Stimulated activated CD4-positive, alpha-beta T cell treated with anti-CD3 and anti-CD28 coated beads, Interleukin-1b, Interleukin-23, amount 100 ng/mL, for 24 hours (primary cell): Measurements from ENCODE around the gene CASKIN2.

Experiments
- DNase-seq, 4 experiments: peaks; one replicate each; pipeline ENCODE4 v3.0.0-alpha.2; 2020; ENCODE audit warnings: low read depth in 4 of 4, low spot score in 1 of 4

The CASKIN2 gene

DNA sequence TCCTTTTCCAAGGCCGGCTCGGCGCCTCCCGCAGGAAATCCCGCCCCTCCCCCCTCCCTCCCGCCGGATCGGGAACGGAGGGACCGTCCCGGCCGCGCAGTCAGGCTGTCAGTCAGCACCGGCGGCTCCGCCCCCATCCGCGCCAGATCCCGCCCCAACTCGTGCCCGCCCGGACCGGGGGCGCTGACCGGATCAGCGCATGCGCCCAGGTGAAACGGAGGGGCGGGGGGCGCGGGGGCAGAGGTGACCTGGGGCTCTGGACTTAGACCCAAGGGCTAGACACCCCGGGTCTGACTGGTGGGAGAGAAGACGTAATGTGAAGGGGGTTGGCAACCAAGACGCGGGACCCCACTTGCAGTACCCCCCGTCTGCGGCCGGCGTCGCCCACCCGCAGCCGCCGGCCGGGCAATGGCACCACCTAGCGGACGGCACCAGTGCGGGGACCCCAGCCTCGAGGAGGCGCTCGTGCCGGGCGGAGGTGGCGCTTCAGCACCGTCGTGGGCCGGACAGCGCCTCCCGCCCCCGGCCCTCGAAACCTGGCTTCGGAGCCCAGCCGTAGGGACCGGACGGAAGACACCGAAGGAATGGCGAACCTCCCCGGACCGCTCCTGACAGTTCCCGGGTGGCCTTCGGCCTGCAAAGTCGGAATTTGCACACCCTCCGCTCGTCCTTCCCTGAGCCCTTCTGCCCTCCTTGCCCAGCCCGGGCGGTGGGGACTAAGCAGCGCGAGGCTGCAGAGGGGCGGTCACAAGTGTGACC, at the start of gene CASKIN2:
Gene CASKIN2 (minus strand): TSS at position 42 of the 759 bp plus-strand sequence. CDS start 1,733 bp downstream, outside the sequence.
- DNase-seq = peak; percentile 58 to 86 (median 72)

GRCh38 chr17:75565066-75565465, 49.7 kb upstream of the CASKIN2 start:
- DNase-seq = no peak

DNA sequence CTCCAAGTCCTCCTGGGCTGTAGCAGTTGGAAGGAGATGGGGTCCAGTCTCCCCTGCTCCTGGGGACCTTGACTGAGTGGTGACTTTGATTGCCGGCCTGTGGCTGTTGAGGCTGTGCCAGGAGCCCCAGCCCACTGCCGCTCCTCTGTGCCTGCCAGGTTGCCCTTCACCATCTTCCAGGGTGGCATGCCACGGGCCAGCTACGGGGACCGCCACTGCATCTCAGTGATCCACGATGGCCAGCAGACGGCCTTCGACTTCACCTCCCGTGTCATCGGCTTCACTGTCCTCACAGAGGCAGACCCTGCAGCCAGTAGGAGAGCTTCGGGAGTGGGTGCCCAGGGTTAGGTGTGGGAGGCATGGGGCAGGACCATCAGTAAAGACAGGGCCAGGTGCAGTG, 48.9 kb upstream of the CASKIN2 start:
- DNase-seq = no peak

DNA sequence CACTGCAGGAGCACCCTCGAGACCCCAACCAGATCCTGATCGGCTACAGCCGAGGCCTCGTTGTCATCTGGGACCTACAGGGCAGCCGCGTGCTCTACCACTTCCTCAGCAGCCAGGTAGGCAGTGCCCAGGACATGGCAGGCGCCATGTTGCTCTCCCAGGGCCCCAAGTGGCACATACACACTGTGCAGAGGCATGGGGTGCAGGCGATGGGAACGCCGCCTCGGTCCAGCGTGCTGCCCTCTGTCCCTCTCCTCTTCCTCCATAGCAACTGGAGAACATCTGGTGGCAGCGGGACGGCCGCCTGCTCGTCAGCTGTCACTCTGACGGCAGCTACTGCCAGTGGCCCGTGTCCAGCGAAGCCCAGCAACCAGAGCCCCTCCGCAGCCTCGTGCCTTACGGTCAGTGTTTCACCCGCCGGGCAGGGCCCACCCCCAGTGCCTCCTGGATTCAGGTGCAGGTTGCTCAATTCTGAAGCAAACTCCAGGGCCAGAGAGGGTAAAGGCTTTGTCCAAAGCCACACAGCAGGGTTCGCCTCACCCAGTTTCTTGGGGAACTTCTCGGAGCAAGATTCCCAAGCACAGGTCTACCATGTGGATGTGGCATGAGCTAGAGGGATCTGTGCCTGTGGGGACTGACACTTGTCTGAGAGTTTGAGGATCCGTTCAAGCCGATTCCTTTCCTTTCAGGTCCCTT, 47.9 kb upstream of the CASKIN2 start:
- DNase-seq = no peak

DNA sequence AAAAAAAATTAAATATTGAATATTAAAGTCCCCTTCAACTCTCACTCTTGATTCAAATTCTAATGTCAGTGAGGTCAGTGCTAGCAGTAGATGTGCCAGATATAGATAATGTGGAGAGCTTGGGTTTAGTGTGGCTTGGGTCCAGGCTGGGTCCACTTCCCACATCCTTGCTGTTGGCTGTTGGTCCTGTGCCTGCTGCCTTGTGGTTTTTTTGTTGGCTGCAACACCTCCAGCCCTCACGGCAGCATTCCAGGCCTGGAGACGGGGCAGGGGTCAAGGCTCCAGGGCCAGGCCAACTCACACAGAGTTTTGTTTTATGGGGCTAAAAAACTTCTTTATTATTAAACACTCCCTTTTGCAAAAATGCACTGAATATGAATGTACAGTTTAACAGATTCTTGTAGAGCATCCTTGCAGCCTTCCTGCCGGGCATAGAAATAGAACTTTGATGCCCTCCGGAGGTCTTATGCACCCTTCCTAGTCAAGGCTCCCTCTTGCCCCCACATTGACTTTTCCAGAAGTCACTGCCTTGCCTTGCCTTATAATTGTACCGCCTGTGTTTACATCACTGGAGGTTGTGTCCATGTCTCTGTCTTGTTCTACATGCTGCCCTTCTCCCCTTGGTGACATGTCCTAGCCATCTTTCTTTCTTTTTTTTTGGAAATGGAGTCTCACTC, 46.7 kb upstream of the CASKIN2 start:
- no peak for DNase-seq

DNA sequence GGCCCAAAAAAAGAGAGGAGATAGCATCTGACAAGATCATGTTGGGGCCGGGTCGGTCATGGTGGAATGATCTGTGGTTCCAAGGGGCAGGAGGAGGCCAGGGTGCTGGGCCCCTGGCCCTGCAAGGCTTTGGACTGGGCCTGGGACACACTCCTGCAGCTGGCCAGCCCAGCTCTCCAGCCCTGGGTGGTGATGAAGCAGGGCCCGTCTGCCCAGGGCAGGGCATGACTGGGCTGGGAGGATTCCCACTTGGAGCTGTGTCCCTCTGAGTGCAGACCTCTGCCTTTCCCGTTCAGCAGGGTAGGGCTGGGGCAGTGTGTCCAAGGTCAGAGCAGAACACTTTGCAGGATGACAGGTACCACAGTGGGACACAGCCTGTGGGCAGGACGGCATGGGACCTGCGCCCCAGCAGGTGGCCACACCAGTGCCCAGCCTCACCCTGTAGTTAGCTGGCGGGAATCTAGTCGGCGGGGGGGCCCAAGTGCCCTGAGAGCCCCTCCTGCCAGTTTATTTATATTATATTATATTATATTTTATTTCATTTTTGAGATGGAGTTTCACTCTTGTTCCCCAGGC, 44.7 kb upstream of the CASKIN2 start:
- DNase-seq = no peak

- DNase-seq = no peak
Measured at GRCh38 chr17:75558666-75559530, 43.6 kb upstream of the CASKIN2 start.

- DNase-seq = no peak
Measured at GRCh38 chr17:75557852-75558665, 42.7 kb upstream of the CASKIN2 start.

DNA sequence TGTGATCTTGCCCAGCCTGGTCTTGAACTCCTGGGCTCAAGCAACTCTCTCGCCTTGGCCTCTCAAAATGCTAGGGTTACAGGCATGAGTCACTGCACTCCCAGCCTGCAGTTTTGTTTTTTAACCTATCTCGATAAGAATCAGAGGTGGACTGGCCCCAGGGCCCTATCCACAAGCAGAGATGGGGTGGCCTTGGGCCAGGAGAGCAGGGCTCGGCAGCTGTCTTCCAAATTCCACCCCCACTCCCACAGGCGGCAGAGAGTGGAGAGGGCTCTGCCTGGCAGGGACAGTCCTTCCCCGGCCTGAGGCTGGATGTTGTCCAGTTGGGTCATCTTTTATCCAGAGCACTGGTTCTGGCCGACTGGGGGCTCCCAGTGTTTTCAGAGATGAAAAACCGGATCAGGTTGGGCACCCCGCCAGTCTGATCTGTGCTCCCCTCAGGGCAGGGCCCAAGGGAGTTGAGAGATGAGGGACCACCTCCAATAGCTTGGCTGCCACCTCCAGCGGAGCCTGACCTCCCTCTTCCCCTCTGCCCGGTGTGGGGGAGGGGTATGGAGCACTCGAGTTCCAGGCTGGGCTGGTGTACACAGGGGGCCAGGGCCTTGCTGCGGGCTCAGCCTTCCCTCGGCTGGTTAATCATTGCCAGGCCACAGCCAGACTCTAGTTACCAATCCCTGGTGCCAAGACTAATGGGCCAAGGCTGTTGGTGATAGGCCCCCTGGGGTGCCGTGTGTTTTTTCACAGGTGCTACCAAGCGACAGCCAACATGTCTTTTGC, 41.9 kb upstream of the CASKIN2 start:
- DNase-seq = no peak

- no peak for DNase-seq
Measured at GRCh38 chr17:75555679-75556153, 40.4 kb upstream of the CASKIN2 start.

- DNase-seq = no peak
Measured at GRCh38 chr17:75553295-75554110, 38.2 kb upstream of the CASKIN2 start.

GRCh38 chr17:75552425-75553294, 37.3 kb upstream of the CASKIN2 start:
- DNase-seq = no peak

GRCh38 chr17:75551266-75551665, 35.9 kb upstream of the CASKIN2 start:
- DNase-seq = no peak

- no peak for DNase-seq
Measured at GRCh38 chr17:75550139-75550465, 34.8 kb upstream of the CASKIN2 start.

GRCh38 chr17:75549246-75550138, 34.2 kb upstream of the CASKIN2 start:
- no peak for DNase-seq

- no peak for DNase-seq
Measured at GRCh38 chr17:75548813-75549212, 33.5 kb upstream of the CASKIN2 start.
